UCSD-AML1 (cell line): ENCODE measurements around the gene SLC38A5.
A peak's percentile ranks its signal among the peaks of the same experiment; 100 is the strongest.

ENCODE experiments used
- DNase-seq: peaks from one replicate; lab custom pipeline; 2025; ENCODE audit not compliant: unreplicated experiment; lab: John Stamatoyannopoulos, UW

Gene SLC38A5

GRCh38 chrX:48492293-48492910, 22.3 kb upstream of the SLC38A5 start:
- DNase-seq: peak; percentile 26

GRCh38 chrX:48491809-48492208, 21.7 kb upstream of the SLC38A5 start:
- no peak for DNase-seq

GRCh38 chrX:48490661-48491060, 20.6 kb upstream of the SLC38A5 start:
- DNase-seq: no peak

GRCh38 chrX:48489892-48490291, 19.8 kb upstream of the SLC38A5 start:
- DNase-seq: no peak

GRCh38 chrX:48489296-48489695, 19.2 kb upstream of the SLC38A5 start:
- DNase-seq: no peak

- DNase-seq: no peak
Measured at GRCh38 chrX:48488034-48488433, 18.0 kb upstream of the SLC38A5 start.

- DNase-seq: no peak
Measured at GRCh38 chrX:48487362-48487798, 17.3 kb upstream of the SLC38A5 start.

GRCh38 chrX:48482526-48482925, 12.5 kb upstream of the SLC38A5 start:
- DNase-seq: no peak

GRCh38 chrX:48480583-48480982, 10.5 kb upstream of the SLC38A5 start:
- no peak for DNase-seq

- DNase-seq: no peak
Measured at GRCh38 chrX:48480142-48480541, 10.1 kb upstream of the SLC38A5 start.

GRCh38 chrX:48478806-48479205, 8.7 kb upstream of the SLC38A5 start:
- no peak for DNase-seq

GRCh38 chrX:48477960-48478755, 8.1 kb upstream of the SLC38A5 start:
- DNase-seq: no peak

- DNase-seq: no peak
Measured at GRCh38 chrX:48476919-48477318, 6.9 kb upstream of the SLC38A5 start.

GRCh38 chrX:48475774-48476577, 5.9 kb upstream of the SLC38A5 start, which contains the start of gene FTSJ1:
TSS of gene FTSJ1 (plus strand) at chrX:48476199. CDS start at chrX:48478048, 1,849 bp downstream.
- peak; percentile 89 for DNase-seq

GRCh38 chrX:48475296-48475695, 5.2 kb upstream of the SLC38A5 start:
- no peak for DNase-seq

GRCh38 chrX:48474581-48474980, 4.5 kb upstream of the SLC38A5 start:
- DNase-seq: no peak

GRCh38 chrX:48474127-48474526, 4.1 kb upstream of the SLC38A5 start:
- DNase-seq: peak; percentile 15

GRCh38 chrX:48473704-48473990, 3.6 kb upstream of the SLC38A5 start:
- no peak for DNase-seq

- DNase-seq: no peak
Measured at GRCh38 chrX:48472851-48473703, 3.0 kb upstream of the SLC38A5 start.

GRCh38 chrX:48472225-48472624, 2.2 kb upstream of the SLC38A5 start:
- DNase-seq: no peak

GRCh38 chrX:48471504-48471903, 1.4 kb upstream of the SLC38A5 start:
- DNase-seq: no peak
